Naive thymus-derived CD8-positive, alpha-beta T cell (primary cell): ENCODE results near the gene LEFTY1. TPM values are rescaled to one million over a fixed set of nuclear protein-coding genes. Genes with fewer than 3 reads are reported as not detected.

Experiments used
- ATAC-seq, 2 donors: fragments of 150-1000 bp; cut with Tn5 transposase in 1 of 2; sonication (Bioruptor Pico), chemical (Tn5 transposase) in 1 of 2; 1 replicate in 1 of 2; 2 replicates in 1 of 2; pipeline ENCODE4 v1.10.0; 2021; ENCODE audit warnings: mild to moderate bottlenecking in 2 of 2, moderate library complexity in 2 of 2
- POLR2A ChIA-PET: fragments of 350-600 bp; sonication (Branson Sonifier 250); formaldehyde crosslinking; loops from one replicate; lab custom pipeline; 2021; ENCODE audit warnings: antibody characterized with exemption; lab: Charles Lee
- DNase-seq, 10 donors: peaks; one replicate each; pipeline versions ENCODE4 v3.0.0 to v3.0.0-alpha.2; 2020 to 2022
- H3K27ac Mint-ChIP-seq, 10 donors: one replicate each; pipeline ENCODE4 v1.8.0; 2020 to 2022; ENCODE audit warnings: mild to moderate bottlenecking in 10 of 10, mixed read lengths in 10 of 10, moderate library complexity in 4 of 10, inconsistent platforms in 1 of 10
- H3K27me3 Mint-ChIP-seq, 5 donors: one replicate each; pipeline ENCODE4 v1.8.0; 2021 to 2022; ENCODE audit warnings: mixed read lengths in 5 of 5
- H3K36me3 Mint-ChIP-seq, 3 donors: one replicate each; pipeline ENCODE4 v1.8.0; 2020 to 2022; ENCODE audit warnings: mixed read lengths in 3 of 3, mild to moderate bottlenecking in 2 of 3, inconsistent platforms in 1 of 3
- H3K4me1 Mint-ChIP-seq, 4 donors: one replicate each; pipeline ENCODE4 v1.8.0; 2021 to 2022; ENCODE audit warnings: mixed read lengths in 4 of 4
- H3K4me3 Mint-ChIP-seq, 10 donors: one replicate each; pipeline ENCODE4 v1.8.0; 2020 to 2022; ENCODE audit warnings: mild to moderate bottlenecking in 10 of 10, mixed read lengths in 10 of 10, moderate library complexity in 6 of 10, inconsistent platforms in 1 of 10
- H3K9me3 Mint-ChIP-seq, 9 donors: one replicate each; pipeline ENCODE4 v1.8.0; 2020 to 2022; ENCODE audit warnings: mixed read lengths in 9 of 9, mild to moderate bottlenecking in 3 of 9, inconsistent platforms in 1 of 9, moderate library complexity in 1 of 9
- polyA plus RNA-seq, 3 donors: library from polyadenylated mRNA; unstranded; fragments of 300-500 nt; fragmentation: Illumina TruSeq; gene quantifications; one replicate each; pipeline ENCODE4 v1.2.3, GENCODE V29; 2021
- total RNA-seq, 8 experiments: library from RNA in 2 of 8; stranded (reverse) in 2 of 8; gene quantifications; one replicate each; pipeline ENCODE4 v1.2.3 and lab custom pipeline; 2021 to 2026

Gene LEFTY1
- total and polyA plus RNA-seq, 5 experiments from 2014 or later, result 0.22 TPM; not detected in 4

DNA sequence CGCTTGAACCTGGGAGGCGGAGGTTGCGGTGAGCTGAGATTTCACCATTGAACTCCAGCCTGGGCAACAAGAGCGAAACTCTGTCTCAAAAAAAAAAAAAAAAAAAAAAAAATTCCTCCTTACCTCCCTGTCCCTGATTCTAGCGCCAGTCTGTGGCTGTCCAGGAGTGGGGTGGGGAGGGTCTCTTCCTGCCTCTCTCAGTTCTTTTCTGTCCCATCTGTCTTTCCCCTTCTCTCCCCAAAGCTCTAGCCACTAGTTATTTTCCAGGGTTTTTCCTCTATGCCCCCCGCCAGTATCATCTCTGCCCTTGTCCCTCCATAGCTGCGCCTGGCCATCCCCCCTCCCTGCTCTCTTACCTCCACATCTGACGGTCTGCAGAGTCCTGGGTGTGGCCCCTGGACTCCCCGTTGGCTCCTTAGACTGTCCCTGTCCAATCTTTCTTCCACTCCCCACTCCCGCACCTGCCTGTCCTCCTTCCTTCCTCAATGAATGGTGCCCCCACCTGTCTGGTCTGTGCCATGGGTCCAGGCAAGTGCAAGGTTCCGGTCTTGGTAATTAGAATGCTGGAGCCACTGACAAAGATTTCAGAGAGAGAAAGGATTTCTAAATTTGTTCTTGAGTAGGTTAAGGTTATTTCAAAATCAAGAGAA, 5.2 kb downstream of the LEFTY1 start:
- Mint-ChIP-seq H3K9me3 (no peaks in the 10 kb centered on the region), H3K27me3 (no peaks in the 10 kb centered on the region), H3K36me3 (peaks cover 0 to 6% (median 0%) of the 10 kb centered on the region in 3 donors), H3K27ac (peak overlapping the region; percentile 57 to 97 (median 90)), H3K4me3 (peak overlapping the region; percentile 87 to 99 (median 94)), H3K4me1 (peaks cover 17 to 46% (median 34%) of the 10 kb centered on the region in 4 donors)
- POLR2A ChIA-PET, result interaction anchor here (0.6 to 19.1 kb wide), 18 partner anchors 12 to 439 kb away, joined by 3 to 526 read pairs (median 23); partner anchors contain the start of genes H3-3A, LEFTY1, PYCR2 and SDE2
- no peak for DNase-seq
- ATAC-seq, result no peak

GRCh38 chr1:225882694-225883615, 6.0 kb downstream of the LEFTY1 start:
- ATAC-seq, result peak; percentile 37 to 48

DNA sequence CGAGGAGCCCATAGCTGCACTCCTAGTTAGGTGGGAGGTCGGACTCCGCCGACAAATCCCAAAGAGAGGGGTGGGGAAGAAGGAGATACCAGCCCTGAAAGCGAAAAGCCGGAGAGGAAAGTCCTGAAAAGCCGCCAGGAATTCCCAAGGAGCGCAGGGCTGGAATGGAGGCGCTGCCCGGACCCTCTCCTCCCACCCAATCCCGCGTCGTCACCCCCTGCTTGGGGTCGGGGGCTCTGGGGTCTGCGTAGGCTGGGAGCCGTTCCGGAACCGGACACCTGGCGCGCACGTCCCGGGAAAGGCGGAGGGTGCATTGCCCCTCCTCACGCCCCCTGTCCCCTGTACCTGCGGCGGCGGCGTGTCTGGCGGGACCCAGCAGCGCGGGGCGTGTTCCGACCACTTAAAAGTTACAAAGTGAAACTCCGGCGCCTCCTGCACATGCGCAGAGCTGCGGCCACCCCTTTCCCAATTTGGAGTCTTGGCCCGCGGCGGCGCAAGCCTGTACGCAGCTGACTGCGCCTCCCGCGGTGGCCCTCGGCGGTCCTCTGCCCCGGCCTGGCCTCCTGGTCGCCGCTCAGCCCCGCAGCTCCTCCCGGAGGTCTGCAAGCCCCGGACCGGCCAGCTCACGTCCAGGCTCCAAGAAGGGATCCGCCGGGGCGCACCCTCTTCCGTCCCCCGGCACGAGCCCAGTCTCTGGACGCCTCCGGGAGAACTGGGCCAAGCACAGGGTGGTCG, 6.8 kb downstream of the LEFTY1 start, which contains the start of gene TMEM63A:
Gene TMEM63A, minus strand, starts transcription at position 422 of the 735 bp plus-strand sequence. CDS start 4,800 bp downstream, outside the sequence.
- H3K4me1 Mint-ChIP-seq, result peaks cover 28 to 55% (median 49%) of the 10 kb centered on the region in 4 donors
- H3K27me3 Mint-ChIP-seq, result no peaks in the 10 kb centered on the region
- H3K9me3 Mint-ChIP-seq, result no peaks in the 10 kb centered on the region
- H3K4me3 Mint-ChIP-seq, result peak within 1 kb of the TSS; percentile 87 to 99 (median 94)
- H3K36me3 Mint-ChIP-seq, result peaks cover 0 to 22% (median 3%) of the 10 kb centered on the region in 3 donors
- ATAC-seq, result peak; percentile 71 to 76
- POLR2A ChIA-PET, result interaction anchor here (0.6 to 19.1 kb wide), 39 partner anchors 10 to 829 kb away, joined by 3 to 526 read pairs (median 5); partner anchors contain the start of genes EPHX1, H3-3A, LBR and LEFTY1
- peak within 1 kb of the TSS; percentile 87 to 98 (median 94) for H3K27ac Mint-ChIP-seq
- DNase-seq, result peak; percentile 83 to 95 (median 88)

More at GRCh38 chr1:225882694-225883615, 6.0 kb downstream of the LEFTY1 start:
- H3K9me3 Mint-ChIP-seq, result no peaks in the 10 kb centered on the region
- POLR2A ChIA-PET, result interaction anchor here (0.5 to 19.1 kb wide), 39 partner anchors 11 to 829 kb away, joined by 3 to 526 read pairs (median 4); partner anchors contain the start of genes EPHX1, H3-3A, LBR and LEFTY1
- peaks cover 0 to 14% (median 0%) of the 10 kb centered on the region in 3 donors for H3K36me3 Mint-ChIP-seq
- DNase-seq, result peak in 5 of 10 donors; percentile 30 to 44 (median 38)
- H3K27ac Mint-ChIP-seq, result peak overlapping the region; percentile 87 to 98 (median 94)
- H3K4me1 Mint-ChIP-seq, result peaks cover 21 to 48% (median 41%) of the 10 kb centered on the region in 4 donors
- no peaks in the 10 kb centered on the region for H3K27me3 Mint-ChIP-seq
- peak overlapping the region; percentile 87 to 99 (median 94) for H3K4me3 Mint-ChIP-seq

DNA sequence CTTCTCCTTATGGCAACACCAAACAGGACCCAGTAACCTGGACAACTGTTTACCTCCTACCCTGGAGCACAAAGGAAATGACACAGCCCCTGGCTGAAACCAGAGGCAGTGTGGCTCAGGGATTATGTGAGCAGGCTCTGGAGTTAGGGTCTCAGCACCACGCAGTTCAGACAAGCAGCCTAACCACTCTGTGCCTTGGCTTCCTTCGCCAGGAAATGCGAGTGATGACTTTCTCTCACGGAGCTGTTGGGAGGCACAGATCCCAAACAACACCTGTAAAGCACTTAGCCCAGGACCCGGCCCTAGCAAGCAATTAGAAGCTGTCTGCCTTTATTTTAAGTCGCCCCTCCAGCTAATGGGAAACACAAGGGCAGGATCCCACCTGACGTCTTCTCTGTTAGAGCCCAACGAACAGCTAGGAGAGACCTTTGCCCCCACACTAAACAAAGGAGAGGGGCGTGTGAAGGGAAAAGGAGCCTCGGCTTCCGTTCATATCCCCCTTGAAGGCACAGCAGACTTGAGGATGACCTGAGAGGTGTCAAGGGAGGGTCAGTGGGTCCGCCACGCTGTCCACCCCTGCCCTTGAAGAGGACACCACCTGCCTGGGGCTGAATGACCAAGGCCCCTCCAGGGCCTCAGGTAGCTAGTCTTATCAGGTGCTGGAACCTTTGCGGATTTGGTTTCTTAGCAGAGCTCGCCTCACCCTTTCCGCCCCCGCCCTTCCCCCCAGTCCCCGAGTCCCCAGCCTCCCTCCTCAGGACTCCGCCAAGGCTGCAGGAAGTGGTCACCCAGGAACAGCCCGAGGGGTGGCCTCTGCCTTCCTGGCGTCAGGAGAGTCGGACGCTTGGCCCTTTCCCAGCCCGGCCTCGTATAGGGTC, 7.6 kb downstream of the LEFTY1 start:
- Mint-ChIP-seq H3K9me3 (no peaks in the 10 kb centered on the region), H3K4me3 (peak overlapping the region; percentile 87 to 99 (median 94)), H3K36me3 (peaks cover 0 to 30% (median 5%) of the 10 kb centered on the region in 3 donors), H3K27me3 (no peaks in the 10 kb centered on the region), H3K27ac (peak overlapping the region; percentile 70 to 98 (median 94)), H3K4me1 (peaks cover 30 to 58% (median 56%) of the 10 kb centered on the region in 4 donors)
- DNase-seq (peak in 8 of 10 donors; percentile 26 to 71 (median 46)), ATAC-seq (peak; percentile 33 to 34)
- POLR2A ChIA-PET, result interaction anchor here (0.9 to 19.1 kb wide), 28 partner anchors 10 to 453 kb away, joined by 3 to 526 read pairs (median 10); partner anchors contain the start of genes H3-3A, LBR, LEFTY1 and PYCR2

- Mint-ChIP-seq H3K4me1 (peaks cover 34 to 63% (median 63%) of the 10 kb centered on the region in 4 donors), H3K9me3 (no peaks in the 10 kb centered on the region), H3K27ac (peak overlapping the region; percentile 84 to 98 (median 94)), H3K4me3 (peak overlapping the region; percentile 87 to 99 (median 94)), H3K36me3 (peaks cover 0 to 36% (median 5%) of the 10 kb centered on the region in 3 donors), H3K27me3 (no peaks in the 10 kb centered on the region)
- POLR2A ChIA-PET, result interaction anchor here (0.5 to 19.1 kb wide), 21 partner anchors 9 to 452 kb away, joined by 3 to 526 read pairs (median 12); partner anchors contain the start of genes LBR, LEFTY1, PYCR2 and SDE2
- ATAC-seq, result no peak
- no peak for DNase-seq
Measured at GRCh38 chr1:225880636-225881035, 8.3 kb downstream of the LEFTY1 start.

DNA sequence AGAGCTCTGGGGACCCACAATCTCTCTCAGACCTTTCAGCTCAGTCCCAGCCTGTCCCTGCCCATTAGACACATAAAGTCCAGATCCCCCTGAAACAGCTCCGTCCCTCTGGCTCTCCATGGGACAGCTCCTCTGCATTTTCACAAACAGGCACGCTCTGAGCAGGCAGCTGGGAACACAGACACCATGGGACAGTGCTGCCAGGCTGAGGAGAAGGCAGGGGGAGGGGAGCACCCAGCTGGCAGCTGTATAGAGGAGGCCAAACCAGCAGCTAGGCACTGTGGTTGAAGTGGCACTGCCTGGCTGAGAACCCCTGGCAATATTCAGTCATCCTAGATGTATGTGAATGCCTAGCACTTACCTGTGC, 8.7 kb downstream of the LEFTY1 start:
- Mint-ChIP-seq H3K36me3 (peaks cover 0 to 40% (median 5%) of the 10 kb centered on the region in 3 donors), H3K9me3 (no peaks in the 10 kb centered on the region), H3K4me1 (peaks cover 36 to 68% (median 66%) of the 10 kb centered on the region in 4 donors), H3K4me3 (peak overlapping the region; percentile 87 to 99 (median 94)), H3K27ac (peak overlapping the region; percentile 84 to 98 (median 94)), H3K27me3 (no peaks in the 10 kb centered on the region)
- DNase-seq, result peak in 1 of 10 donors; percentile 17
- ATAC-seq, result no peak
- POLR2A ChIA-PET, result interaction anchor here (0.5 to 19.1 kb wide), 17 partner anchors 15 to 435 kb away, joined by 3 to 526 read pairs (median 17); partner anchors contain the start of genes LEFTY1, PYCR2, SDE2 and SRP9

GRCh38 chr1:225879521-225880221, 9.3 kb downstream of the LEFTY1 start:
- Mint-ChIP-seq H3K27me3 (no peaks in the 10 kb centered on the region), H3K4me3 (peak overlapping the region; percentile 87 to 99 (median 94)), H3K4me1 (peaks cover 37 to 73% (median 72%) of the 10 kb centered on the region in 4 donors), H3K36me3 (peaks cover 0 to 46% (median 5%) of the 10 kb centered on the region in 3 donors), H3K27ac (peak overlapping the region; percentile 84 to 98 (median 94)), H3K9me3 (no peaks in the 10 kb centered on the region)
- POLR2A ChIA-PET, result interaction anchor here (0.5 to 19.1 kb wide), 14 partner anchors 14 to 435 kb away, joined by 3 to 526 read pairs (median 10); partner anchors contain the start of genes LEFTY1, PYCR2 and SRP9
- DNase-seq, result peak in 4 of 10 donors; percentile 8 to 58 (median 34)
- peak; percentile 13 to 44 for ATAC-seq

DNA sequence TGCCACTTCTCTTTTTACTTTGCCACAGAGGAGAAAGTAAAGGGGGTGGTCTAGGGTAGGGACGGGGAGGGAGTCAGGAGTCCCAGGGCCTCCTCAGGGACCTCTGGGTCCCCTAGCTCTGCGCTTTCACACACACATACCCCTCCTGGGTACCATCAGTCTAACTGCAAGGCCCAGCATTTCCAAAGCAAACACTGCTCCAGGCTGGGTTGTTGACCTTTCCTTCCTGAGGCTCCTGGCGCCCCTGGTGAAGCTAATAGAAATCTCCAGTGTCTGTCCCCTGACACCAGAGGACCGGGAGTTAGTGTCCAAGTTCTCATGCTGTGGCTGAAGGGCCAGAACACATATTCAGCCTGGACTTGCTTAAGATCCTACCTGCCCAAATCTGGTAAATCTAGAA, 10.7 kb downstream of the LEFTY1 start:
- Mint-ChIP-seq H3K4me3 (peak overlapping the region in 9 of 10 donors; percentile 68 to 99 (median 95)), H3K27me3 (no peaks in the 10 kb centered on the region), H3K9me3 (no peaks in the 10 kb centered on the region), H3K4me1 (peaks cover 34 to 78% (median 70%) of the 10 kb centered on the region in 4 donors), H3K27ac (peak overlapping the region; percentile 55 to 97 (median 92)), H3K36me3 (peaks cover 0 to 60% (median 9%) of the 10 kb centered on the region in 3 donors)
- DNase-seq, result no peak
- POLR2A ChIA-PET, result interaction anchor here (0.6 to 19.1 kb wide), 8 partner anchors 13 to 100 kb away, joined by 3 to 526 read pairs (median 52); partner anchors contain the start of genes LEFTY1, PYCR2 and SRP9
- ATAC-seq, result no peak

DNA sequence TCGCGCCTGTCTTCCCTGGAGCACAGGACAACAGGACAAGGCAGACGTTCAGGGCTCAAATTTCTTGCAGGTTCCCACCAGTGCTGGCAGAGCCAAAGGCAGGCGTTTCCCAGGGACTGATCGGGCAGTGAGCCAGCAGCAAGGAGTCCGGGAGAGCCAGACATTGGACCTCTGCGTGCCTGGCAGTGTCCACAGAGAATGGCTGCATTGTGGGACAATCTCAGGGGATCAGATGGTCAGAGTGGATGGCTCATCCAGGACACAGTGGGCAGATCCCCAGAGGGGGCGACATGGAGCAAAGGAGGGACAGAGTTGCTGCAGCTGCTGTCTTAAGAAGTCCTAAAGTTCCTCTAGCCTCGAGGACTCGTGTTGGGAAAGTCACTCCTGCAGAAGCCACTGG, 11.4 kb downstream of the LEFTY1 start:
- peak overlapping the region; percentile 46 to 97 (median 94) for H3K27ac Mint-ChIP-seq
- no peak for ATAC-seq
- peak overlapping the region; percentile 50 to 98 (median 82) for H3K4me3 Mint-ChIP-seq
- peaks cover 0 to 67% (median 9%) of the 10 kb centered on the region in 3 donors for H3K36me3 Mint-ChIP-seq
- peak in 1 of 10 donors; percentile 27 for DNase-seq
- H3K4me1 Mint-ChIP-seq, result peaks cover 37 to 81% (median 70%) of the 10 kb centered on the region in 4 donors
- no peaks in the 10 kb centered on the region for H3K9me3 Mint-ChIP-seq
- H3K27me3 Mint-ChIP-seq, result no peaks in the 10 kb centered on the region
- POLR2A ChIA-PET, result interaction anchor here (0.6 to 19.1 kb wide), 9 partner anchors 12 to 99 kb away, joined by 3 to 526 read pairs (median 11); partner anchors contain the start of genes LEFTY1, PYCR2 and SRP9
